ENCODE data around the gene PUM2.
A peak's percentile ranks its signal among the peaks of the same experiment; 100 is the strongest.

Gene PUM2

DNA sequence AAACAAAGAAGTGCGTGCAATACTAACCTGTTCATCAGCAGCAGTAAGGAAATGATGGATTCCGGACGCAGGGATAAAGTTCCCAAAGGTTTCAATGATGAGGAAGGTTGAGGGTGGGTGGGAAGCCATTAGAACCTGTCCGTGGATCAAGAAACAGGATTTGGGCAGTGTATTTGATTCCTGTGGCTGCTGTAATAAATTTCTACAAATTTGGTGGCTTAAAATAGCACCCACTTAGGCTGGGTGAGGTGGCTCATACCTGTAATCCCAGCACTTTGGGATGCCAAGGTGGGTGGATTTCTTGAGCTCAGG, 120.6 kb downstream of the PUM2 start:
- no peak for DNase-seq

DNA sequence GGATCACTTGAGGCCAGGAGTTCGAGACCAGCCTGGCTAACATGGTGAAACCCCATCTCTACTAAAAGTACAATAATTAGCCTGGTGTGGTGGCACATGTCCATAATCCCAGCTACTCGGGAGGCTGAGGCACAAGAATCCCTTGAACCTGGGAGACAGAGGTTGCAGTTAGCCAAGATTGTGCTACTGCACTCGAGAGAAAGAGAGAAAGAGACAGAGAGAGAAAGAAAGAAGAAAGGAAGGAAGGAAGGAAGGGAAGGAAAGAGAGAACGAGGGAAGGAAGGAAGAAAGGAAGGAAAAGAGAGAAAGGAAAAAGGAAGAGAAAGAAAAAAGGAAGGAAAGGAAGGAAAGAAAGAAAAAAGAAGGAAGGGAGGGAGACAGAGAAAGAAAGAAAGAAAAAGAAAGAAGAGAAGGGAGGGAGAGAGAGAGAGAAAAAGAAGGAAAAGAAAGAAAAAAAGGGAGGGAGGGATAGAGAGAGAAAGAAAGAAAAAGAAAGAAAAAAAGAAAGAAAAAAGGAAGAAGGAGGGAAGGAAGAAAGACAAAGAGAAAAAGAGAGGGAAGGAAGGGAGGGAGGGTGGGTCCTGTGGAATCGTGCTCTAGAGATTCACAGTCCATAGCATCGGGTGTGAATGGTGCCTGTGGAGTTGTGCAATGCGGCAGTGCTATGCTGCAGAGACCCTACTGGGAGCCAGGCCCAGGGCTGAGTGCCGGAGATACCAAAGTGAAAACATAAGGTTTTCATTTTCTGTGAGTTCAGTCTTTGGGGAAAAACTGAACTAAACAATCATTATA, 121.1 kb downstream of the PUM2 start:
- DNase-seq: no peak

- no peak for DNase-seq
These were observed 122.6 kb downstream of the PUM2 start for GRCh38 chr2:20227894-20228505.

DNA sequence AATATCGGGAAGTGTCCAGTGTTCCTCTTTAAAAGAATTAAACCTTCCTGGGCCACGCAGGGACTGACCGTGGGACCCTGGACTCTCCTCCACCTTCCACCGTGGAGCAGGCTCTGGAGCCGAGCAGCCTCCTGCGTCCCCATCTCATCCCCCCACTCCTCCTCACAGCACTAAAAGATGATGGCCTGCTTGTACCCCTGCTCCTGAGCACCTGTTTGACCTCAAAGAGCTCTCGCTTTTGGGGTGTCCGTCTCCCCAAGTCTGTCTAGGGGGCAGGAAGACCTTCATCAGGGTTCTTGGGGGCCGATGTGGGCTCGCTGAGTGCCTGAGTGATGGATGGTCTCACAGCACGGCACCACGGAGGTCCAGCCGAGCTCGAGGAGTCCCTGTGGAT, 124.5 kb downstream of the PUM2 start:
- DNase-seq: no peak

GRCh38 chr2:20225294-20226151, 125.1 kb downstream of the PUM2 start:
- peak; percentile 19 to 73 (median 45) for DNase-seq

- peak; percentile 34 to 69 (median 49) for DNase-seq
These were observed 125.8 kb downstream of the PUM2 start, which contains the start of gene SDC1 for GRCh38 chr2:20224716-20225293. SDC1 (minus strand) TSS chr2:20225130; CDS start chr2:20224867, 263 bp downstream.

- peak in 2 of 4 experiments; percentile 23 to 67 for DNase-seq
These were observed 126.4 kb downstream of the PUM2 start for GRCh38 chr2:20224164-20224715.

GRCh38 chr2:20223407-20224163, 127.1 kb downstream of the PUM2 start:
- peak in 3 of 4 experiments; percentile 38 to 62 (median 38) for DNase-seq

DNA sequence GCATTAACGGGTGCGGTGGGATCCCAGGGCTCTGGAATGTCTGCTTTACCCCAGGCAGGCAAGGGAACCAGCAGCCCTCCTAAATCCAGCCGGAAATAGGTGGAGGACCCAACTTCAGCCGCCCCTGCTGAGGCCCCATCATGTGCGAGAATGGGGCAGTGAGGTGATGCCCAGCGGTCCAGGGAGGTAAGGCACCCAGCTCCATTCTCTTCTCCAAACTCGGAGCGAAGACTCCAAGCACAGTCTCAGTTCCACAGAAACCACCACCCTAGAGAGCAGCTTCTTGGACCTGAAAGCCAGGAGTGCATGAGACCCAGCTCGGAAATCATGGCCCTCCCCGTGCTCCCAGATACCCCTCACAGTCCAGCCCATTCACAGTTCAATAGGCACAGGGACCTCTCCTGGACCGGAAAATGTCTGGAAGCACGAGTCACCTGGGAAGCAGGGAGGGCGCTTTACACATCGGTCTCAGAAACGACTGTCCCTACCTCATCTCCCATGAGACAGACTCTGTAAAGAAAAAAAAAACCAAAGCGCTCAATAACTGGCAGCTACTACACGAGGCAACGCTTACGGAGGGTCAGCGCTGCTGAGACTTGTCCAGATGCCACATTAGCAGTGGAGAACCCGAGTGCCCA, 127.8 kb downstream of the PUM2 start:
- DNase-seq: no peak

DNA sequence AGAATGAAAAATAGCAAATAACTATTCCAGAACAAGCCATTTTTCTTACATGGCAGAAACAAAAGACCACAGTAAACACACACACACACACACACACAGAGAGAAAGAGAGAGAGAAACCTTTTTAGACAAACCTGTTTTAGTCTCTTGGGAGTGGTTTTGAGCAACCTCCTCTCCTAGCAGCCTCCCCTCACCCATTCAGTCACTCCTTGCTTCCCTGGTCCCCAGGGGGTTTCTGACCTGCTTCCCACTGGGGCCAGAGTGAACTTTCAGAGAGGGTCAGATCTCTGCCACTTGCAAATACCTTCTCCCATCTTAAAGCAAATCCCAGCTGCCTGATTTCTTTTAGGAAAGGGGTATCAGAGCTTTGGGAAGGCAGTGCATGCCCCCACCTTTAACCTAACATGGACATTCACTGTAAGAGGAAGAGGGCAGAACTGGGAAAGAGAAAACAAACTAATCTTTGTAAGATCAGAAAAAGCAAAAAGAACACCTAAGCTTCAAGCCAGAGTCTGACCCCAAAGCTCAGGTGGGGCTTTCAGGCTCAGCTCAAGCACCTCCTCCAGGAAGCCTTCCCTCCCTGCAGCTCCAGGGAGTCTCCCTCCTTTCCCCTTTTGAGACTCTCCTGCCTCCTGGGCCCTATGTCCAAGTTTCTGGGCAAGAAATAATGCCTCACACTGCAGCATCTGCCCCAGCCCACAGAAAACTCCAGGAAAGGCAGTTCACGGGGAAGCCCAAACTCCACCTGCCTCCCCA, 128.5 kb downstream of the PUM2 start:
- DNase-seq: no peak

DNA sequence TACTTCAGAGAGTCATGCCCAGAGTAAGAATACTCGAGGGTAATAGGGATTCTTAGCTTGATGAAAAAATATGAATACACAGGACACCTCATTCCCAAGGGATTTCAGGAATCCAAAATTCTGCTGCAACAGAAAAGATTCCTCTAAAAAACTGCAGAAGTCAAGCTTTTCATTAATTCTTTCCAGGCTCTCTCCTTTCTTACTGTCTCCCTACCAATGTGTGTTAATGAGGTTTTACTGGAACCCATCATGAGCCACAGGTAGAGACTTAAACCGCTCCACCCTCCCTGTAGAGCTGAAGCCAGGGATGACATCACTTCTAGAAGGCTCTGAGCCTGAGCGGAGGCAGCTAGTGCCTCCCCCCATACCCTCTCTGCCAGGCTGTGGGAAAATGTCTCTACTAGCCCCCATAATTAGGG, 129.1 kb downstream of the PUM2 start:
- no peak for DNase-seq

DNA sequence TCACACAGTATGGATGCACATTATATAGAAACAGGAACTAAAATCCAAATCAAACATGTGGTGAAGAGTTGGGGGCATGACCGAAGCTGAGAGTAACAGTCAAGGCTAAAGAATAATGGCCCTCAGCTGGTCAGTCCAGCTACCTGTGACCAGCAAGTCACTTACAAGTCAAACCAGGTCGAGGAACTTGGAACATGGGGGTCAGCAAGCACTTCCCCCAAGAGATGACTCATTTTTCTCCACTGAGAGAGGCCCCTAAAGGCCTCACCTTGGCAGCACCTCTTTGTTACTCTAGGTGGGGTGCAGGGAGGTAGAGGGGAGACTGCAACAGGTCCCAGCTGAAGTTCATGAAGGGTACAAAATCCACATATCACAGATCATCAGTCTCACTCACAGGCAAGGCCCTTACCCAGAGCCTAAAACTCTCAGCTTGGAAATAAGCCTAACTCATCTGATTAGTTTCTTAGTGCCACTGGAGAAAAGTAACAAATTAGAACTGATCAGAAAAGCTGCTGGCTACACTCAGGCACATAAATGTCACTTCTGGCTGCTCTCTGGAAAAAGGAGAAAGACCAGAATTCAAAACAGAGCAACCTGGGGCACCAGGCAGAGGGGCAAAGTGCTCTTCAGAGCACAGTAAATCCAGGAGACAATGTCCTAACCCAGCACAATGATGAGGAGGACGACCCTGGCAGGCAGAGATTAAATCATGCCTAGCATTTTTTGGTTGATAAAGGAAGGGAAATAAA, 129.7 kb downstream of the PUM2 start:
- DNase-seq: no peak

DNA sequence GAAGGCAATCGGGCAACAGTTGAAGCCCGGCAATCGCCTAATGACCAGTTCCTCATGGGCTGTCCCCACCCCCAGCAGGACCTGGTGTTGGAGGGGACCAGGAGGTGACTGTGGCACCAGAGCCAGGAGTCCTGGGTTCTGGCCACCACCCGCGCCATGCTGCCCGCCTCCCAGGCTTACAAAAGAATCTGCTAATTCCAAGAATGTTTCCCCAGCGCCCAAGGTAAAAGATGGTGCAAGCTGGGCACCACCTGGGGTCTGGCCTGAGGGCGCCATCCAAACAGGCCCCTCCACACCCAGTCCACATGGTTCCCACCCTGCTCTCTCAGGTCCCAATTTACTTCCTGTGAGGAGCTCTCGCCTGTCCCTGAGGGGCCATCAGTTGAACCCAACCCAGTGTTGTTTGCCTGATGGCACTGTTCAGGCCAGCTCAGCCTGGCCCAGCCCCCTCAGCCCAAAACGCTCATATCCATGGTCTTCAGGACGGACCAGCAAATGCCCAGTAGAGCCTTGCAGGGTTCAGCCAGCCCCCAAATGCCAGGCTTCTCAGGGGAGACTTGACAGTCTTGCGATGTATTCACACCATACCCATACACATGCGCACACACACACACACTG, 130.8 kb downstream of the PUM2 start:
- no peak for DNase-seq

GRCh38 chr2:20218331-20219320, 132.0 kb downstream of the PUM2 start:
- no peak for DNase-seq

DNA sequence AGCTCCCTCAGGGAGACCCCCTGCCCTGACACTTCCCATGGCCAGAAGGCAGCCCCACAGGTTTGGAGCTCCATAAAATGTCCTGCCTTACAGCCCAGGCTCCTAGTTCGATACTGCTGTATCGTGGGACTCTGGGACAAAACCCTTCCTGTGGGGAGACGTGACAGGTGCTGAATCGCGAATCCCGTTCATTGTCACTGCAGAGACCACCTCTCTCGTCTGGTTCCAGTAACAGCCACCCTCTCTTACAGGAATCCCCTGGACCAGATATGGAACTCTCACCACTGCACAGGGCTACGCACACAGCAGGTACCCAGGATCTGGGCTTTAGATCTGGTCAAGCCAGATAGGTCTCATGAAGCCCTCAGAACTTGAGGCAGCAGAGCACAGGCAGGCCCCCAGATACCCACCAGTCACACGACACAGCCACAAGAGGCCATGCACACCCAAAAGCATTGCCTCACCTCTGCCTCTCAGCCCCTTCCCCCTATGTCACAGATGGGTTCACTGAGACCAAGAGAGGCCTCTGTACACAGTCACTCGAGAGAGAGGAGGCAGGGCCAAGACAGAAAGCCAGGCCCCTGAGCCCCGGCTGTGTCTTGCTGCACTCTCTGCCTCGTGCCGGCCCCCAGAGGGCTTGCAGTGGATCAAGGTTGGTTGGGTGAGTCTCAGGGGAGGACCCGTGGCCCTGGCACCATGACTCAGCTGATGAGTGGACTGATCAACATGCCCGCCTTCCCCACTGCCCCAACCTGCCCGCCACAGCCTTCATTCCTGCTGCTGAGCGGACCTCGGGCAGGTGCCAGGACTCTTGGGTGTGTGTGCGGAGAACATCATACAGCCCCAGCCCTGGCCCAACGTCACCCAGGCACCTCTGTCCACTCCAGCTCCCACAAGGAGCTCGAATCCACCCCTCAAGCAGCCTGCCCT, 133.3 kb downstream of the PUM2 start:
- DNase-seq: no peak

DNA sequence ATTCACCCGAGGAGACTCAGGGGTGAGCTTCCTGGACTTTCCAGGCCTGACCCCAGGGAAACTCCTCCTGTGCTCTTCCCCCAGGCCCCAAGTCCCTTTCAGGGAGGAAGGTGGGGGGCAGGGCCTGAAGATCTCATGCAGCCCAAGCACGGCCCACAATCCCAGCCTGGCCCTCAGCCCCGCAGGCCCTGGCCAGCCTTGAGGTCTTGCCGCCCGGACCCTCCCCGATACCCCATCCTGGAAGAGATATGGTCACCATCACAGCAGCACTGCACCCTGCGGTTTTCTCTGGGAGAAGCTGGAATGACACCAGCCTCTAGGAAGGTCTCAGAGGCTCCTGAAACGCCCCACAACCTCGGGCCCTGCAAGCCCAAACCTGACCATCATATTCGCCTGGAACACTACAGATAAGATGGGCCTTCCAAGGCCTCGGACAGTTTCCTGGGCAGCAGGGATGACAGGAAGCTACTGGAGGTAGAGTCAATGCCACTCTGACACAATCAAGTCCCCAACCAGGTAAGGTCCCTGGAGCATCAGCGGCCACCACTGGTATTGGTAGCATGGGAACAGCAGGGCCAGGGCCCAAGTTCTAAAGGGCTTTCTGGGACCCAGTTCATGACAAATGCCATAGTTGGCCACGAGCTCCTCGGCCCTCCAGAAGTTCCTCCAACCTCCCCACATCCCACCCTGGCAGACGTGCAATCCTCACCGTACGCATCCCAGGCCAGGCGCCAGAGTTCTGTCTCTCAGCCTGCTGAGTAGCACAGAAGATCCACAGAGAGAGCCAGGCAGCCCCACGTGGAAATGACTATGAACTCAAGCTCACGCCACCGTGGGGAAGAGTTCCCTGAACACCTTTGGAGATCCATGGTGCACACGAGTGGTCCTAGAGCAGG, 134.3 kb downstream of the PUM2 start:
- no peak for DNase-seq

Measured in suppressor macrophage (primary cell).